Ishikawa (cell line): ENCODE measurements around the gene NOSIP.

Experiments used
- CEBPB ChIP-seq: IDR thresholded peaks from 2 replicates; pipeline ENCODE4 v1.6.1; 2012
- EP300 ChIP-seq: IDR thresholded peaks from 2 replicates; pipeline ENCODE4 v1.6.1; 2012; ENCODE audit warnings: borderline replicate concordance
- RAD21 ChIP-seq: IDR thresholded peaks from 2 replicates; pipeline ENCODE4 v1.6.1; 2012; ENCODE audit warnings: low read depth
- TAF1 ChIP-seq: IDR thresholded peaks from 2 replicates; pipeline ENCODE4 v1.6.1; 2012; ENCODE audit warnings: low read depth, mild to moderate bottlenecking
- TCF12 ChIP-seq: IDR thresholded peaks from 2 replicates; pipeline ENCODE4 v1.6.1; 2012; ENCODE audit warnings: low read depth
- YY1 ChIP-seq: IDR thresholded peaks from 2 replicates; pipeline ENCODE4 v1.6.1; 2012; ENCODE audit warnings: low read depth
- TF ChIP-seq, protein P1 (sequence below): IDR thresholded peaks from 2 replicates; pipeline ENCODE4 v1.6.1; 2012; ENCODE audit warnings: low read depth, mild to moderate bottlenecking

DNA sequence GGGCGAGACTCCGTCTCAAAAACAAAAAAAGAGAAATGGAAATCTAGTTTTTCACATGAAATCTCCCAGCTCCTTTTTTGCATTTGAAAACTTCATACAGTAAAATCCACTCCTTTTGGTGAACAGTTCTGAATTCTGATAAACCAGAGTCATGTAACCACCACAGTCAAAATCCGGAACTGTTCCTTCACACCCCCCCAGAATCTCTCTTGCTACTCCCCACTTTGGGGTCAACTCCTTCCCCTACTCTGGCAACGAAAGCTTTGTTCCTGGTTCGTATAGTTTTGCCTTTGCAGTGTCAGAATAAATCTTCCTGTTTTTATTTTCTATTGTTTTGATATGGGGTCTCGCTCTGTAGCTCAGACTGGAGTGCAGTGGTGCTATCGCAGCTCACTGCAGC is 28.8 kb downstream of the NOSIP start:
- no peak for TF ChIP-seq TAF1
- no peak for TF ChIP-seq TCF12
- TF ChIP-seq EP300 = no peak
- TF ChIP-seq, protein P1, sequence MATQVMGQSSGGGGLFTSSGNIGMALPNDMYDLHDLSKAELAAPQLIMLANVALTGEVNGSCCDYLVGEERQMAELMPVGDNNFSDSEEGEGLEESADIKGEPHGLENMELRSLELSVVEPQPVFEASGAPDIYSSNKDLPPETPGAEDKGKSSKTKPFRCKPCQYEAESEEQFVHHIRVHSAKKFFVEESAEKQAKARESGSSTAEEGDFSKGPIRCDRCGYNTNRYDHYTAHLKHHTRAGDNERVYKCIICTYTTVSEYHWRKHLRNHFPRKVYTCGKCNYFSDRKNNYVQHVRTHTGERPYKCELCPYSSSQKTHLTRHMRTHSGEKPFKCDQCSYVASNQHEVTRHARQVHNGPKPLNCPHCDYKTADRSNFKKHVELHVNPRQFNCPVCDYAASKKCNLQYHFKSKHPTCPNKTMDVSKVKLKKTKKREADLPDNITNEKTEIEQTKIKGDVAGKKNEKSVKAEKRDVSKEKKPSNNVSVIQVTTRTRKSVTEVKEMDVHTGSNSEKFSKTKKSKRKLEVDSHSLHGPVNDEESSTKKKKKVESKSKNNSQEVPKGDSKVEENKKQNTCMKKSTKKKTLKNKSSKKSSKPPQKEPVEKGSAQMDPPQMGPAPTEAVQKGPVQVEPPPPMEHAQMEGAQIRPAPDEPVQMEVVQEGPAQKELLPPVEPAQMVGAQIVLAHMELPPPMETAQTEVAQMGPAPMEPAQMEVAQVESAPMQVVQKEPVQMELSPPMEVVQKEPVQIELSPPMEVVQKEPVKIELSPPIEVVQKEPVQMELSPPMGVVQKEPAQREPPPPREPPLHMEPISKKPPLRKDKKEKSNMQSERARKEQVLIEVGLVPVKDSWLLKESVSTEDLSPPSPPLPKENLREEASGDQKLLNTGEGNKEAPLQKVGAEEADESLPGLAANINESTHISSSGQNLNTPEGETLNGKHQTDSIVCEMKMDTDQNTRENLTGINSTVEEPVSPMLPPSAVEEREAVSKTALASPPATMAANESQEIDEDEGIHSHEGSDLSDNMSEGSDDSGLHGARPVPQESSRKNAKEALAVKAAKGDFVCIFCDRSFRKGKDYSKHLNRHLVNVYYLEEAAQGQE = no peak
- TF ChIP-seq YY1 = no peak
- TF ChIP-seq RAD21 = no peak
- TF ChIP-seq CEBPB = no peak
